K562 (cell line): ENCODE data around the gene NTRK1. TPM values are rescaled to one million over a fixed set of nuclear protein-coding genes. Genes with fewer than 3 reads are reported as not detected.
A peak's percentile ranks its signal among the peaks of the same experiment; 100 is the strongest.

Source experiments
- CBX8 ChIP-seq: fragments of 200-600 bp; sonication (generic); IDR thresholded peaks from 2 replicates; pipeline ENCODE4 v1.6.1; 2012; ENCODE audit warnings: borderline replicate concordance, mixed run types, low read depth, mild to moderate bottlenecking, moderate library complexity, mixed read lengths, low read length, control low read depth, inconsistent platforms; ENCODE audit not compliant: poor library complexity, severe bottlenecking; ENCODE audit errors: extremely low read depth
- DNMT1 ChIP-seq: fragments of 450-650 bp; IDR thresholded peaks from 2 replicates; pipeline ENCODE4 v1.6.1; 2016; ENCODE audit warnings: antibody characterized with exemption, mild to moderate bottlenecking
- FOXA1 ChIP-seq: fragments of 450-650 bp; IDR thresholded peaks from 2 replicates; pipeline ENCODE4 v1.6.1; 2016; ENCODE audit warnings: mild to moderate bottlenecking, borderline replicate concordance
- MBD2 ChIP-seq: sonication (generic); IDR thresholded peaks from 2 replicates; pipeline ENCODE4 v1.6.1; 2016; ENCODE audit warnings: low read depth, borderline replicate concordance
- MTA2 ChIP-seq: fragments of 450-650 bp; IDR thresholded peaks from 2 replicates; pipeline ENCODE4 v1.6.1; 2016; ENCODE audit warnings: low read depth
- NELFE ChIP-seq: IDR thresholded peaks from 2 replicates; pipeline ENCODE4 v1.6.1; 2011; ENCODE audit warnings: mild to moderate bottlenecking; ENCODE audit not compliant: insufficient read depth, insufficient read length
- RCOR1 ChIP-seq, 2 experiments: IDR thresholded peaks; 2 replicates each; pipeline ENCODE4 v1.6.1; 2012; ENCODE audit warnings: low read depth in 2 of 2, low read length in 2 of 2, borderline replicate concordance in 1 of 2, improper control_type of control experiment in 1 of 2
- SP2 ChIP-seq: IDR thresholded peaks from 2 replicates; pipeline ENCODE4 v1.6.1; 2011; ENCODE audit warnings: mild to moderate bottlenecking, low read depth, low read length, moderate library complexity; ENCODE audit not compliant: poor library complexity, severe bottlenecking; ENCODE audit errors: extremely low read depth
- SRSF7 ChIP-seq: fragments of 200-400 bp; formaldehyde crosslinking; optimal IDR thresholded peaks from 2 replicates; pipeline ENCODE3; 2017; ENCODE audit warnings: mild to moderate bottlenecking, low read depth, low read length
- TSHZ1 ChIP-seq: fragments of 250-450 bp; sonication (Bioruptor Pico); IDR thresholded peaks from 2 replicates; pipeline ENCODE4 v1.4.0; 2020; ENCODE audit warnings: mild to moderate bottlenecking, moderate library complexity
- YBX1 ChIP-seq: fragments of 450-650 bp; IDR thresholded peaks from 2 replicates; pipeline ENCODE4 v1.7.1; 2016; ENCODE audit warnings: mild to moderate bottlenecking
- ZNF124 ChIP-seq: sonication (generic); formaldehyde crosslinking; IDR thresholded peaks from 2 replicates; pipeline ENCODE4 v1.8.1; 2022; ENCODE audit warnings: missing genetic modification reagents
- ZNF232 ChIP-seq: sonication (generic); formaldehyde crosslinking; IDR thresholded peaks from 2 replicates; pipeline ENCODE4 v1.8.0; 2022; ENCODE audit warnings: mild to moderate bottlenecking, missing genetic modification reagents
- ZNF239 ChIP-seq: fragments of 250-450 bp; sonication (Bioruptor Pico); IDR thresholded peaks from 2 replicates; pipeline ENCODE4 v1.4.0; 2020; ENCODE audit warnings: mild to moderate bottlenecking
- ZSCAN29 ChIP-seq: fragments of 450-650 bp; IDR thresholded peaks from 2 replicates; pipeline ENCODE4 v1.6.1; 2017
- polyA plus RNA-seq, 8 experiments: library from polyadenylated mRNA; depleted of rRNA in 4 of 8; stranded (reverse) in 5 of 8; unstranded in 3 of 8; fragments of >200 nt; fragmentation: Nextera tagmentation in 2 of 8; fragmentation: Illumina TruSeq in 1 of 8; extraction: Ambion mirVana in 2 of 8; extraction: Trizol in 1 of 8; gene quantifications; 2 replicates each; pipeline versions ENCODE4 v1.2.1 to v1.2.3, GENCODE V29; 2011 to 2014; ENCODE audit warnings: inconsistent platforms in 1 of 8, missing spikeins in 1 of 8
- total RNA-seq, 7 experiments: library from RNA; depleted of rRNA in 6 of 7; stranded (reverse); fragments of >200 nt in 6 of 7; fragmentation: Illumina TruSeq in 2 of 7; extraction: Trizol in 2 of 7; gene quantifications; 2 replicates each; pipeline versions ENCODE4 v1.2.1 to v1.2.3, GENCODE V29; 2011 to 2021; ENCODE audit warnings: low replicate concordance in 1 of 7
- TF ChIP-seq, protein P1 (sequence below): fragments of 450-650 bp; formaldehyde crosslinking; IDR thresholded peaks from 2 replicates; pipeline ENCODE4 v1.4.0; 2022; ENCODE audit warnings: missing genetic modification characterization
- TF ChIP-seq, protein P2 (sequence below): fragments of 250-450 bp; sonication (Bioruptor Pico); IDR thresholded peaks from 2 replicates; pipeline ENCODE4 v1.8.0; 2021; ENCODE audit warnings: moderate library complexity, mild to moderate bottlenecking, inconsistent platforms
- TF ChIP-seq, protein P3 (sequence below): fragments of 450-650 bp; conservative IDR thresholded peaks from 2 replicates; pipeline ENCODE4 v1.6.1; 2016; ENCODE audit warnings: missing genetic modification characterization, low read depth, mild to moderate bottlenecking, missing compliant biosample characterization, moderate library complexity
- TF ChIP-seq, protein P4 (sequence below): sonication (generic); formaldehyde crosslinking; IDR thresholded peaks from 2 replicates; pipeline ENCODE4 v1.8.1; 2023; ENCODE audit warnings: mild to moderate bottlenecking, missing genetic modification reagents

NTRK1 gene
- total and polyA plus RNA-seq, 9 of the 15 experiments (the other 6 are each of a cell fraction or from before 2014, with no cell fraction given) = 0.46 to 30.0 (median 7.9) TPM

GRCh38 chr1:156813750-156814570 lies 46.7 kb upstream of the NTRK1 start (continued):
- TF ChIP-seq, protein P1, sequence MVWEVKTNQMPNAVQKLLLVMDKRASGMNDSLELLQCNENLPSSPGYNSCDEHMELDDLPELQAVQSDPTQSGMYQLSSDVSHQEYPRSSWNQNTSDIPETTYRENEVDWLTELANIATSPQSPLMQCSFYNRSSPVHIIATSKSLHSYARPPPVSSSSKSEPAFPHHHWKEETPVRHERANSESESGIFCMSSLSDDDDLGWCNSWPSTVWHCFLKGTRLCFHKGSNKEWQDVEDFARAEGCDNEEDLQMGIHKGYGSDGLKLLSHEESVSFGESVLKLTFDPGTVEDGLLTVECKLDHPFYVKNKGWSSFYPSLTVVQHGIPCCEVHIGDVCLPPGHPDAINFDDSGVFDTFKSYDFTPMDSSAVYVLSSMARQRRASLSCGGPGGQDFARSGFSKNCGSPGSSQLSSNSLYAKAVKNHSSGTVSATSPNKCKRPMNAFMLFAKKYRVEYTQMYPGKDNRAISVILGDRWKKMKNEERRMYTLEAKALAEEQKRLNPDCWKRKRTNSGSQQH (CRISPR knock-in tag) = no peak
- no peak for TF ChIP-seq TSHZ1
- TF ChIP-seq ZNF124 = no peak
- no peak for TF ChIP-seq MBD2
- TF ChIP-seq, protein P2, sequence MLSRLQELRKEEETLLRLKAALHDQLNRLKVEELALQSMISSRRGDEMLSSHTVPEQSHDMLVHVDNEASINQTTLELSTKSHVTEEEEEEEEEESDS (CRISPR knock-in tag) = no peak
- TF ChIP-seq MTA2 = no peak
- TF ChIP-seq, protein P3, sequence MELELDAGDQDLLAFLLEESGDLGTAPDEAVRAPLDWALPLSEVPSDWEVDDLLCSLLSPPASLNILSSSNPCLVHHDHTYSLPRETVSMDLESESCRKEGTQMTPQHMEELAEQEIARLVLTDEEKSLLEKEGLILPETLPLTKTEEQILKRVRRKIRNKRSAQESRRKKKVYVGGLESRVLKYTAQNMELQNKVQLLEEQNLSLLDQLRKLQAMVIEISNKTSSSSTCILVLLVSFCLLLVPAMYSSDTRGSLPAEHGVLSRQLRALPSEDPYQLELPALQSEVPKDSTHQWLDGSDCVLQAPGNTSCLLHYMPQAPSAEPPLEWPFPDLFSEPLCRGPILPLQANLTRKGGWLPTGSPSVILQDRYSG (tag) = 0 out of 2 replicates have a peak, but pooled peaks have one; percentile 34
- no peak; the same call in 1 of the 2 replicates for TF ChIP-seq ZNF239 (CRISPR knock-in tag)
- no peak for TF ChIP-seq CBX8
- no peak for TF ChIP-seq ZSCAN29
- TF ChIP-seq DNMT1 = no peak
- TF ChIP-seq FOXA1 = no peak
- no peak for TF ChIP-seq YBX1
- TF ChIP-seq, protein P4, sequence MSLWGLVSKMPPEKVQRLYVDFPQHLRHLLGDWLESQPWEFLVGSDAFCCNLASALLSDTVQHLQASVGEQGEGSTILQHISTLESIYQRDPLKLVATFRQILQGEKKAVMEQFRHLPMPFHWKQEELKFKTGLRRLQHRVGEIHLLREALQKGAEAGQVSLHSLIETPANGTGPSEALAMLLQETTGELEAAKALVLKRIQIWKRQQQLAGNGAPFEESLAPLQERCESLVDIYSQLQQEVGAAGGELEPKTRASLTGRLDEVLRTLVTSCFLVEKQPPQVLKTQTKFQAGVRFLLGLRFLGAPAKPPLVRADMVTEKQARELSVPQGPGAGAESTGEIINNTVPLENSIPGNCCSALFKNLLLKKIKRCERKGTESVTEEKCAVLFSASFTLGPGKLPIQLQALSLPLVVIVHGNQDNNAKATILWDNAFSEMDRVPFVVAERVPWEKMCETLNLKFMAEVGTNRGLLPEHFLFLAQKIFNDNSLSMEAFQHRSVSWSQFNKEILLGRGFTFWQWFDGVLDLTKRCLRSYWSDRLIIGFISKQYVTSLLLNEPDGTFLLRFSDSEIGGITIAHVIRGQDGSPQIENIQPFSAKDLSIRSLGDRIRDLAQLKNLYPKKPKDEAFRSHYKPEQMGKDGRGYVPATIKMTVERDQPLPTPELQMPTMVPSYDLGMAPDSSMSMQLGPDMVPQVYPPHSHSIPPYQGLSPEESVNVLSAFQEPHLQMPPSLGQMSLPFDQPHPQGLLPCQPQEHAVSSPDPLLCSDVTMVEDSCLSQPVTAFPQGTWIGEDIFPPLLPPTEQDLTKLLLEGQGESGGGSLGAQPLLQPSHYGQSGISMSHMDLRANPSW (CRISPR knock-in tag) = no peak
- no peak for TF ChIP-seq ZNF232 (CRISPR knock-in tag)
- TF ChIP-seq SP2 = no peak
- TF ChIP-seq SRSF7 = no peak
- TF ChIP-seq NELFE = no peak
- TF ChIP-seq RCOR1 (IDR thresholded peaks at IDR 0.05; ENCODE audit: borderline replicate concordance in 1 of 2, low read depth in 2 of 2, low read length in 2 of 2) = peak in 1 of 2 experiments; percentile 60; a peak in 1 of 4 replicates
